GM12892 (cell line): ENCODE data around the gene SYPL1.

Source experiments
- POLR2A ChIP-seq: IDR thresholded peaks from 2 replicates; pipeline ENCODE4 v1.6.1; 2011; ENCODE audit warnings: low read depth, low read length, control low read depth
- TAF1 ChIP-seq: IDR thresholded peaks from 2 replicates; pipeline ENCODE4 v1.6.1; 2011; ENCODE audit warnings: low read depth, mild to moderate bottlenecking, control low read depth, low read length, borderline replicate concordance

GRCh38 chr7:106143711-106144337 lies 31.7 kb upstream of the SYPL1 start:
- TF ChIP-seq TAF1 (no peak), POLR2A (no peak)
